Glomerular endothelial cell (primary cell): ENCODE results near the gene MS4A1. TPM values are rescaled to one million over a fixed set of nuclear protein-coding genes. Genes with fewer than 3 reads are reported as not detected.
"Not testable (repeated sequence)": the region's sequence is repeated elsewhere in the genome, so short reads cannot be mapped to it uniquely, and the experiment has no call there.

Experiments used
- DNase-seq: peaks from one replicate; pipeline ENCODE4 v3.0.0-alpha.2; 2011; ENCODE audit warnings: low read depth, low spot score; ENCODE audit errors: extremely low read depth
- total RNA-seq: library from RNA; depleted of rRNA; stranded (reverse); fragments of >200 nt; gene quantifications from 2 replicates; pipeline ENCODE4 v1.2.3, GENCODE V29; 2015

The MS4A1 gene
- total RNA-seq, 1 donor from 2014 or later: not detected

- DNase-seq: no peak
Observed at GRCh38 chr11:60500276-60500910, 44.7 kb downstream of the MS4A1 start.

GRCh38 chr11:60502221-60502775, 46.7 kb downstream of the MS4A1 start:
- DNase-seq: no peak

- DNase-seq: no peak
Observed at GRCh38 chr11:60504219-60504905, 48.7 kb downstream of the MS4A1 start.

GRCh38 chr11:60509609-60510008, 54.0 kb downstream of the MS4A1 start:
- DNase-seq: not testable (repeated sequence)

GRCh38 chr11:60510209-60510608, 54.6 kb downstream of the MS4A1 start:
- not testable (repeated sequence) for DNase-seq

- DNase-seq: no peak
Observed at GRCh38 chr11:60511393-60511792, 55.7 kb downstream of the MS4A1 start.

- no peak for DNase-seq
Observed at GRCh38 chr11:60512651-60513225, 57.1 kb downstream of the MS4A1 start.

GRCh38 chr11:60513496-60514460, 58.1 kb downstream of the MS4A1 start:
- no peak for DNase-seq

GRCh38 chr11:60515144-60515855, 59.7 kb downstream of the MS4A1 start, which contains the start of gene MS4A13:
Gene MS4A13, plus strand, starts transcription at chr11:60515392. Its CDS starts 2,692 bp downstream, at chr11:60518084.
- DNase-seq: no peak

Other genes with a start within 250 kb of the MS4A1 start
- not detected in 2 replicates for gene MS4A4E, start 212.7 kb upstream of the MS4A1 start, total RNA-seq
- not detected in 2 replicates for gene MS4A4A, start 175.2 kb upstream of the MS4A1 start, total RNA-seq
- gene MS4A6E, start 128.6 kb upstream of the MS4A1 start, total RNA-seq: not detected in 2 replicates
- gene MS4A7, start 77.3 kb upstream of the MS4A1 start, total RNA-seq: not detected in 2 replicates
- gene MS4A14, start 59.4 kb upstream of the MS4A1 start, total RNA-seq: not detected in 2 replicates
- gene MS4A5, start 26.3 kb upstream of the MS4A1 start, total RNA-seq: not detected in 2 replicates
- not detected in 2 replicates for gene MS4A12, start 36.9 kb downstream of the MS4A1 start, total RNA-seq
- not detected in 2 replicates for gene MS4A13, start 59.5 kb downstream of the MS4A1 start, total RNA-seq
- not detected in 2 replicates for gene MS4A8, start 243.8 kb downstream of the MS4A1 start, total RNA-seq